HG02610 (cell line): Measurements from ENCODE around the gene RCL1.
"Not testable (repeated sequence)": the region's sequence is repeated elsewhere in the genome, so short reads cannot be mapped to it uniquely, and the experiment has no call there.

Source experiments
- ATAC-seq: cut with Tn5 transposase; IDR thresholded peaks from one replicate; pipeline ENCODE4 v1.9.1; 2021; ENCODE audit warnings: mild to moderate bottlenecking, moderate library complexity; ENCODE audit not compliant: unreplicated experiment

RCL1 gene

GRCh38 chr9:4792572-4793458 lies at the start of gene RCL1:
TSS of gene RCL1 (plus strand) at chr9:4792944. CDS start at chr9:4793092, 148 bp downstream.
- peak; percentile 98 for ATAC-seq

DNA sequence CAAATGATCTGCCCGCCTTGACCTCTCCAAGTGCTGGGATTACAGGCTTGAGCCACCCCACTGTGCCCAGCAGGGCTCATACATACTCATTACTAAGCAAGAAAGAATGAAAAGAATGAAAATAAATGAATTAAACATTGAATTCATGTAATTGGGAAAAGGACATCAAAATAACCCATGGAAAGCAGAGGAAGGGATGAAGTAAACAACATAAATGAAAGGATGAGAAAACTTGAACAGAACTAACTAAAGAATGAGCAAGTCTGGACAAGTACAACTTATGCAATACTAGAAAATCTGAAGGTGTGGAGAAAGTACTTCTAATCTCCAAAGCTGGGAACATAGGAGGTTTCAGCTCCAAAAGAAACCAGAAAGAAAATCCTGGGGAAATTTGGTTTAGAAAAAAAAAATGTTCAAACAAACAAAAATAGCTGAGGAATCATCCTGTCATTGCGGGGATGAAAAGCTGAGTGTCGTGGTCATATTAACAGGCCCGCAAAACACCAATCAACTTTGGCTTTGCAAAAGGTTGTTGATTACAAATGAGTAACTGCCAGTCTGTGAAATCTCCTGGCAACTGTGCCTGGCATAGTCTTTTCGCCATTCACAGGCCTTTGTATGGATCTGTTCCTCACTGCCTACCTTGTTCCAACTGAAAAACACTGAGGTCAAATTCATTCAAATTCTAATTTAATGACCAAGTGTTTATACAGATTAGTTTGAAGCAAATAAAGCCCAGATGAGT lies 49.4 kb upstream of the RCL1 start:
- no peak for ATAC-seq

- no peak for ATAC-seq
These were observed 46.3 kb upstream of the RCL1 start for GRCh38 chr9:4746278-4747030.

GRCh38 chr9:4748612-4749011 lies 44.1 kb upstream of the RCL1 start:
- no peak for ATAC-seq

- no peak for ATAC-seq
These were observed 42.6 kb upstream of the RCL1 start for GRCh38 chr9:4750023-4750673.

DNA sequence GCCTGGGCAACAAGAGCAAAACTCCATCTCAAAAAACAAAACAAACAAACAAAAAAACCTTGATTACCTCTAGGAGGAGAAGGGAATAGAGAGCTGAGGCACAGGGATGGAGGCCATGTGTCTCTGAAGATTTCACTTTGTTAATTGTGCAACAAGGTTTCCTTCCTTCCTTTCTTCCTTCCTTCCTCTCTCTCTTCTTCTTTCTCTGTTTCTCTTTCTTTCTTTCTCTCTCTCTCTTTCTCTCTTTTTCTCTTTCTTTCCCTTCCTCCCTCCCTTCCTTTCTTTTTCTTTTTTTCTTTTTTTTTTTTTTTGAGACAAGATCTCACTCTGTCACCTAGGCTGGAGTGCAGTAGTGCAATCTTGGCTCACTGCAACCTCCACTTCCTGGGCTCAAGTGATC lies 38.2 kb upstream of the RCL1 start:
- ATAC-seq: not testable (repeated sequence)

DNA sequence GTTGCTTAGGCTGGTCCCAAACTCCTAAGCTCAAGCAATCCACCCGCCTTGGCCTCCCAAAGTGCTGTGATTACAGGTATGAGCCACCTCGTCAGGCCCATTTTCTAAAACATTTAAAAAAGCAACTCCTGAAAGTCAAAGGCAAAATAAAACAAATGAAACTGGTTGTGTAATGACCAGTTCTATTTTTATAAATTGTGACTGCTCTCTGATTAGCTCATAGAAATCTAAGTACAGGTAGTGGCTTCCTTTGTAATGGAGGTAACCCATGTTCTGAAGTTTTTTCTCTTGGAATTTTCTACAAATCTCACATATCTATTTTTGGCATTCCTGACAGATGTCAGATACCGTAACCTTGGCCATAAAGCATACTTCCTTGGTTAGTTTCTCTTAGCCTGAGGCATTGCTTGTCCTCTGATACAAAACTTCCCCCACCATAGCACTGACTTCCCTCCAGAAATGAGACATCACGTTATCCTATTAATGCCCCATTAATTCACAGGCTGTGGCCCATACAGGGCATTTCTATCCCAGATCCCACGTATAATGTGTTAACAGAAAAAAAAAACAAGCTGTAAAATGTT lies 37.6 kb upstream of the RCL1 start:
- peak; percentile 51 for ATAC-seq

GRCh38 chr9:4756420-4756819 lies 36.3 kb upstream of the RCL1 start:
- ATAC-seq: no peak

- ATAC-seq: no peak
These were observed 32.6 kb upstream of the RCL1 start for GRCh38 chr9:4760122-4760521.

DNA sequence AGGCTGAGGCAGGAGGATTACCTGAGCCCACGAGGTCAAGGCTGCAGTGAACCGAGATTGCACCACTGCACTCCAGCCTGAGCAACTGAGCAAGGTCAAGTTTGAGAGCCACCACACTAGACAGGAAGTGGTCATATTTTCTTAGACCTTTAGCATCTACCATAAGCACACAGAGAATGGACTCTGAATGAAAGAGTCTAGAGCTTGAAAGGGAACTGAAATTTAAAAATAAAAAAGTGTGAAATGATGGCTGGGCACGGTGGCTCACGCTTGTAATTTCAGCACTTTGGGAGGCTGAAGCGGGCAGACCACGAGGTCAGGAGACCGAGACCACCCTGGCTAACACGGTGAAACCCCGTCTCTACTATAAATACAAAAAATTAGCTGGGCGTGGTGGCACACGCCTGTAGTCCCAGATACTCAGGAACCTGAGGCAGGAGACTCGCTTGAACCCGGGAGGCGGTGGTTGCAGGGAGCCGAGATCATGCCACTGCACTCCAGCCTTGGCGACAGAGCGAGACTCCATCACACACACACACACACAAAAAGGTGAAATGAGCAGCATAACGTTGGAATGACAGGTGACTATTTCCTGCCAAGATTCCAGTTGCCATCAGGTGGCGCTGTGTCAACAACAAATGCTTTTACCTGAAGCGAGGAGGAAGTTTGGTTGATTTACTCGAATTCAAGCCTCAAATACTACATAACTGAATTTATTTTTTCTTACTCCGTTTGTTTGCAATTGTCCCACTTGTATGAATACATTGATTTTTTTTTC lies 30.4 kb upstream of the RCL1 start:
- peak; percentile 72 for ATAC-seq

DNA sequence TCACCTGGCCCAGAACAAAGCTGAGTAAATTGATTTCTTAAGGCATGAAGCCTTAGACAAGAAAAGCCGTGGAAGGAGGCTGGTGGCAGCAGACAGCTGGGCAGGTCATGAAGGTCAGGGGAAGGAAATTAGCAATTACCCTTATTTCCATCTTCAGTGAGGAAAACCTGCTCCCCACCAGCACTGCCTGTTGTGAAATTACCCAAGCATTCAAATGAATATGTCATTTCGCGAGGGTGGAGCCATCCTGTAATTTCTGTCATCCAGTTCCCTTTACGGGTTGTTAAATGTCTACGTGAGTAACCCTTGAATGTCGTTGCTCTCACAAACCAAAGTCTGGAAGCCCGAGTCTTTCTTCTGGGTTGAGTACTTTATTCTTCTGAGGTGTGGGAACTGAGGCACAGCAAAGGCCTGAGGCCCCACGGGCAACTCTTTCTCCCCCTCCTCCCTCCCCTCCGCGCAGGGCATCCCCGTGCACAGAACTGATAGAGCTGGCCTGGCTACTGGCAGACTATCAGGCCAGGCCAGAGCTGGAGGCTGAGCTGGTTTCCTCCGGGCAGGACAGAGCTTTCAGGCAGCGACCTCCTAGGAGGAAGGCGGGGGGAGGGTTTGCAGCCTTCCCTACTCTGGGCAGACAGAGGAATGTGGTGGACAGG lies 29.7 kb upstream of the RCL1 start:
- ATAC-seq: peak; percentile 16

GRCh38 chr9:4764033-4764432 lies 28.7 kb upstream of the RCL1 start:
- no peak for ATAC-seq

DNA sequence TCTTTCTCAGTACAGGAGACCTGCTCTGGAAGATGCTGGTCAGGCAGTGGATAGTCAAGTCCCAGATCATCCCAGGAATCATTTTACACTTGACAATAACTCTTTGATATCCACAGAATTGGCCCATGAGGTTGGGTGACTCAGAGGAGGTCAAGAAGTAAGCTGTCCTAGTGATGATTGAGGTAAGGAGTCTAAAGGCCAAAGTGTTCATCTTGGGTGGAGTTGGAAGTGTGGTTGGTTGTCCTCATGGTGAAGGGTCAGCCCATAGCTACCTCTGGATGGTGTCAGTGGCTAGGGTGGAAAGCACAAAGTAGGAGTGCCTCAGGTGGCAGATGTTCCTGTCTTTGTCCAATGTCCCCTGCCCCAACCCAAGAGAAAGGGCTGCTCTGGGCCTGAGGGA lies 24.1 kb upstream of the RCL1 start:
- no peak for ATAC-seq

DNA sequence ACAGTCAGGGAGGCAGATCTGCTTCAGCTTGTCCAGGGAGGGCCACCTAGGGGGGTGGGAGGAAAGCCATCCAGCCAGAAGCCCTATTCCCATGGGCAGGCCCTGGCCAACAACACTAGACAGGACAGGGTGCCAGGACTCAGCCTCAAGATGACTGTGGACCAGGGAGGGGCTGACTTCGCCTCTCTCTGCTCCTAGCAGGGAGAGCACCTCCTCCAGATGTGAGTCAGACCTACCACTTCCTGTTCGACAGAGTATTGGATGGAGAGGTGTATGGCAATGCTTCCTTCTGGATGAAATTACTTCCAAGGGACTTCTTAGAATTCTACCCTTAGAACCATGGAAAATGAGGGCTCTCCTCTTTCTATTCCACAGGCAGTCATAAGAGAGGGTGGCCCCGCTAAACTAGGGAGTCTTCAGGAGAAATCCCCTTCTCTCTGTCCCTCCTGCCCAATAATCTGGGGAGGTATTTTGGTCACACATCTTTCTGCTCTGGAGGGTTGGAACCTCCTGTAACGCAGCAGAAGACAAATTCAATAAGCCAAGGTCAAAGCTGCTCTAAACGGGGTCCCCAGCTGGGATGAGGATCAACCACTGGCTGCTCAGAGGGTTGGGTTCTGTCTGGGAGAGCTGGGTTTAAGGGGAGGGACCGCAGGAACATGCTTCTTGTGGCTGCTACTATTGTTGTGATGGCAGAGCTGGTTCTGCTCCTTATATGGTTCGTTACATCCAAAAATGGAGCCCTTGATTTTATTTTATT lies 23.2 kb upstream of the RCL1 start:
- peak; percentile 60 for ATAC-seq

DNA sequence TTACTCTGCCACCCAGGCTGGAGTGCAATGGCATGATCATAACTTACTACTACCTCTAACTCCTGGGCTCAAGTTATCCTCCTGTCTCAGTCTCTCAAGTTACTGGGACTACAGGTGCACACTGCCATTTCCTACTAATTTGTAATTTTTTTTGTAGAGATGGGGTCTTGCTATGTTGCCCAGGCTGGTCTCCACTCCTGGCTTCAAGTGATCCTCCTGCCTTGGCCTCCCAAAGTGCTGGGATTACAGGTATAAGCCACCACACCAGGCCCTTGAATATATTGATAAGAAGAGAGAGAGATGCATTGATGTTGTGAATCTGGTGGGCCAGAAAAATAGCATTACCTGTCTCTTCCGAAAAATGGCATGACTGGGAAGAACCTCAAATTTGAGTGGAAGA lies 21.0 kb upstream of the RCL1 start:
- ATAC-seq: no peak

GRCh38 chr9:4774209-4774608 lies 18.5 kb upstream of the RCL1 start:
- ATAC-seq: no peak

DNA sequence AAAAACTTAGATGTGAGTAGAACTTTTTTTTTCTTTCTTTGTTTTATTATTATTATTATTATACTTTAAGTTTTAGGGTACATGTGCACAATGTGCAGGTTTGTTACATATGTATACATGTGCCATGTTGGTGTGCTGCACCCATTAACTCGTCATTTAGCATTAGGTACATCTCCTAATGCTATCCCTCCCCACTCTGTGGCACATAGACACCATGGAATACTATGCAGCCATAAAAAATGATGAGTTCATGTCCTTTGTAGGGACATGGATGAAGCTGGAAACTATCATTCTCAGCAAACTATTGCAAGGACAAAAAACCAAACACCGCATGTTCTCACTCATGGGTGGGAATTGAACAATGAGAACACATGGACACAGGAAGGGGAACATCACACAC lies 17.8 kb upstream of the RCL1 start:
- not testable (repeated sequence) for ATAC-seq

DNA sequence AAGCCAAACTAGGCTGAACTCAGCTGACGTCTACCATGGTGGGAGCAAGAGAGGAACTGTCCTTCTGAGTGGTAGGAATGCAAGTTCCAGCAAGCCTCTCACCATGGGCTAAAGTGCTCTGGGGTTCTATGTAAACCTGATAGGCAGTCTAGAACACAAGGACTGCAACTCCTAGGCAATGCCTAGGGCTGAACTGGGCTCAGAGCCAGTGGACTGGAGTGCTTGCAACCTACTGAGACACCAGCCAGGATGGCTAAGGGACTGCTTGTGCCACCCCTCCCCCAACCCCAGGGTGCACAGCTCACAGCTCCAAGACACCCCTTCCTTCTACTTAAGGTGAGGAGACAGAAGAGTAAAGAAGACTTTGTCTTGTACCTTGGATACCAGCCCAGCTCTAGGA lies 12.1 kb upstream of the RCL1 start:
- ATAC-seq: no peak

DNA sequence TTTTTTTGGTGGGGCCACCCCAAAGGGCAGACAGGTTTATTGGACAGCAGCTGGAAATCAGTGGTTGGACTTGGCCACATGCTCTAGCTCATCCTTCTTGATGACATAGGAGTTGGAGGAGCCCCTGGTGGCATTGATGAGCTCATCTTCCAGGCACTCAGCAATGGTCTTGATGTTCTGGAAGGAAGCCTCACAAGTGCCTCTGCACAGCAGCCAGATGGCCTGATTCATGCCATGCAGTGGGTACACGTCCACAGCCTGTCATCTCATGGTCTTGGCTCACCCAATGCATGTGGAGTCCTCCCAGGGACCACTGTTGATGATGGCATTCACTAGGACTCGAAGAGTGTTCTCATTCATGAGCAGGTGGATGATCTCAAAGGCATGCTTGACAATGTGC lies 11.3 kb upstream of the RCL1 start:
- no peak for ATAC-seq
